Stomach smooth muscle (tissue), 2 donors: ENCODE results near the gene AQP12B.

Source experiments
- H3K27ac ChIP-seq: one replicate; pipeline ENCODE4 v1.7.0; 2013; ENCODE audit warnings: mild to moderate bottlenecking, low read length, inconsistent platforms
- H3K27me3 ChIP-seq, 2 donors: one replicate each; pipeline ENCODE4 v1.7.0; 2013; ENCODE audit warnings: low read length in 2 of 2; ENCODE audit not compliant: insufficient read depth in 2 of 2, control insufficient read depth in 1 of 2
- H3K36me3 ChIP-seq, 2 donors: one replicate each; pipeline ENCODE4 v1.7.0; 2013; ENCODE audit warnings: low read length in 2 of 2; ENCODE audit not compliant: control insufficient read depth in 2 of 2, insufficient read depth in 2 of 2
- H3K4me1 ChIP-seq: one replicate; pipeline ENCODE4 v1.7.0; 2013; ENCODE audit warnings: low read length; ENCODE audit not compliant: control insufficient read depth, insufficient read depth
- H3K4me3 ChIP-seq, 2 donors: one replicate each; pipeline ENCODE4 v1.7.0; 2013; ENCODE audit warnings: low read length in 2 of 2
- H3K9ac ChIP-seq, 2 donors: one replicate each; pipeline ENCODE4 v1.7.0; 2013; ENCODE audit warnings: low read length in 2 of 2, mild to moderate bottlenecking in 1 of 2
- H3K9me3 ChIP-seq, 2 donors: one replicate each; pipeline ENCODE4 v1.7.0; 2013; ENCODE audit warnings: low read length in 2 of 2; ENCODE audit not compliant: control insufficient read depth in 2 of 2
- donor health status: healthy.
- donor health status: Pancreatic carcinoma.

Gene AQP12B

DNA sequence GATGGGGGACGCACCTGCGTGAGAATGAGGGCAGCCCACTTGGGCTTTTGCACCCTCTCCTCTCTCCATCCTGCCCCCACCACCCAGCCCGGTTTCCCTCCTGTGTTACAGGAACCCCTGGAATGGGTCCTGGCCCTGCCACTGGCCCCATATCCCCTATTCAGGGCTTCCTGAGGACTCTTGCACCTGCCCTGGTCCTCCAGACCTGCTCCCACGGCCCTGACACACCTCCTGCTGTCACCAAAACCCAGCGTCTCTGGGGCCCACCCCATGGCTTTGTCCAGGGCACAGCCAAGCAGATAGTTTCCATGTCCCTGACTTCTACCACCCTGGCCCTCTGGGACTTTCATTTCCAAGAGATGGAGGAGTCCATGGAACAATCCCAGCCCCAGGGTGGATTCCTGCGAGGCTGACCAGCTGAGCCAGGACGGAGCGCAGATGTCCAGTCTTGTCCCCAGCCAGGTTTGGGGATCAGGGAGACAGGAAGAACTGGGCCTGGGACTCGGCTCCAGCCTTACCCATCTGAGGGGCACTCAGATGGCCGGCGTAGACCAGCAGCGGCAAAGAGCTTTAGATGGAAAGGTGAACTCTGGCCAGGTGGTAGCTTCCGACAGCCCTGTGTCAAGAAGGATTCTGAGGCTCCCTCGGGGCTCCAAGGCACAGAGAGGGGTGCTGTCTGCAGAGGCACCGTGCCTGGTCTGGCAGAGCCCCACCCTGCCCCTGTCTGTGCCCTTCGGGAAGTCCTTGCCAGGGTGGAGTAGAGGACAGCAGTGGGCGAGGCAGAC is 45.4 kb downstream of the AQP12B start:
- peaks cover 0 to 2% of the 10 kb centered on the region in 2 donors for H3K9me3 ChIP-seq
- H3K4me1 ChIP-seq: no peaks in the 10 kb centered on the region
- H3K4me3 ChIP-seq: no peak overlapping the region
- H3K36me3 ChIP-seq: no peaks in the 10 kb centered on the region
- H3K9ac ChIP-seq: no peak overlapping the region
- H3K27ac ChIP-seq: no peak overlapping the region
- peaks cover 4% of the 10 kb centered on the region in 2 donors for H3K27me3 ChIP-seq

- no peak overlapping the region for H3K4me3 ChIP-seq
- H3K9ac ChIP-seq: no peak overlapping the region
- peaks cover 4% of the 10 kb centered on the region in 2 donors for H3K27me3 ChIP-seq
- no peak overlapping the region for H3K27ac ChIP-seq
- peaks cover 0 to 2% of the 10 kb centered on the region in 2 donors for H3K9me3 ChIP-seq
- H3K4me1 ChIP-seq: no peaks in the 10 kb centered on the region
- no peaks in the 10 kb centered on the region for H3K36me3 ChIP-seq
Observed at GRCh38 chr2:240636563-240637115, 46.0 kb downstream of the AQP12B start.

DNA sequence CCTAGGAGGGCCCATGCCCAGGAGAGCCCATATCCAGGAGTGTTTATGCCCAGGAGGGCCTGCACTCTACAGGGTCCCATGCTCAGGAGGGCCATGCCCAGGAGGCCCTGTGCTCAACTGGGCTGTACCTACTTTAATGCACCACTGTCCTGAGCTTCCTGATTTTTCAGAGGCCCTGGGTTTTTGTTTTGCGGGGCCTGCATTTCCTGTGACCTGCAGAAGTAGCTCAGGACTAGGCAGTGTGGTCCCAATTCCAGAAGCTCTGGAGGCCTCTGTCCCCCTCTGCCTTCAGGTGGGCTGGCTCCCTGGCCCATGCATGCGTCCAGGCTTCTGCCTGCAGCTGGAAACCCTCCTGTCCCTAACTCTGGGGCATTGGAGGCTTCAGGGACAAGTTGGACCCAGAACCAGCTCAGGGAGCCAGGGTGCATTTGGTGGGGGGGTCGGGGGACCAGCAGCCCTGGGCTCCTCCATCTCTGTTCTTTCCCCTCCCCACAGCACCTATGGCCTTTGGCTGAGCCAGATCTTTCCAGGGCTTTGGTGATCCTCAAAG is 46.6 kb downstream of the AQP12B start:
- Histone ChIP-seq H3K9me3 (peaks cover 0 to 2% of the 10 kb centered on the region in 2 donors), H3K36me3 (no peaks in the 10 kb centered on the region), H3K27ac (no peak overlapping the region), H3K9ac (no peak overlapping the region), H3K4me3 (no peak overlapping the region), H3K27me3 (peaks cover 4% of the 10 kb centered on the region in 2 donors), H3K4me1 (no peaks in the 10 kb centered on the region)

DNA sequence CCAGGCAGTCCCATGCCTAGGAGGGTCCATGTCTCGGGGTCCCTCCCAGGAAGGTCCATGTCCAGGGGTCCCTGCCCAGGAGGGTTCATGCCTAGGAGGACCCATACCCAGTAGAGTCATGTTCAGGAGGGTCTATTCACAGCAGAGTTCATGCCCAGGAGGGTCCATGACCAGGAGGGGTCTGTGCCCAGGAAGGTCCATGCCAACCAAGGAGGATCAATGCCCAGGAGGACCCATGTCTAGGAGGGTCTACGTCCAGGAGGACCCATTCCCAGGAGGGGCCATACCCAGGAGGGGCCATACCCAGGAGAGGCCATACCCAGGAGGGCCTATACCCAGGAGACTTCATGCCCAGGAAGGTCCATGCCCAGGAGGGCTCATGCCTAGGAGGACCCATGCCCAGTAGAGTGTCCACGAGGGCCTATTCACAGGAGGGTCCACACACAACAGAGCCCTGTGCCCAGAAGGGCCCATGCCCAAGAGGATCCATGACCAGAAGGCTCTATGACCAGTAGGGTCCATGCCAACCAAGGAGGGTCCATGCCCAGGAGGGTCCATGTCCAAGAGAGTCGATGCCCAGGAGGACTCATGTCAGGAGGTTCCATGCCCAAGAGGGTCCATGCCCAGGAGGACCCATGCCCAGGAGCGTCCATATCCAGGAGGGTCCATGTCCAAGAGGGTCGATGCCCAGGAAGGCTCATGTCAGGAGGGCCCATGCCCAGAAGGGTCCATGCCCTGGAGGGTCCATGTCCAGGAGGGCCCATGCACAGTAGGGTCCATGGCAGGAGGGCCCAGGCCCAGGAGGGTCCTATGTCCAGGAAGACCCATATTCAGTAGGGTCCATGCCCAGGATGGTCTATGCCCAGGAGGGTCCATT is 47.3 kb downstream of the AQP12B start:
- H3K36me3 ChIP-seq: no peaks in the 10 kb centered on the region

DNA sequence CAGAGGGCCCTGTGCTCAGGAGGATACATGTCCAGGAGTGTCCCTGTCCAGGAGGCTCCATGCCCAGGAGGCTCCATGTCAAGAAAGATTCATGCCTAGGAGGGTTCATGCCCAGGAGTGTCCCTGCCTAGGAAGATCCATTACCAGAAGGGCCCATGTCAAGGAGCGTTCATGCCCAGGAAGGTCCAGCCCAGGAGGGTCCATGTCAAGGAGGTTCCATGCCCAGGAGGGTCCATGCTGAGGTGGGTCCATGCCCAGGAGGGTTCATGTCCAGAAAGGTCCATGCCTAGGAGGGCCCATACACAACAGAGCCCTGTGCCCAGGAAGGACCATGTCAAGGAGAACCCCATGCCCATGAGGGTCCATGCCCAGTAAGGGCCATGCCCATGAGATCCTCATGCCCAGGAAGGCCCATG is 50.4 kb downstream of the AQP12B start:
- Histone ChIP-seq H3K27me3 (peaks cover 0 to 4% of the 10 kb centered on the region in 2 donors), H3K9me3 (peaks cover 0 to 2% of the 10 kb centered on the region in 2 donors), H3K9ac (no peak overlapping the region), H3K4me1 (no peaks in the 10 kb centered on the region), H3K36me3 (no peaks in the 10 kb centered on the region), H3K27ac (no peak overlapping the region), H3K4me3 (no peak overlapping the region)

More for the DNA sequence above, 47.3 kb downstream of the AQP12B start:
- H3K27me3 ChIP-seq: peaks cover 4% of the 10 kb centered on the region in 2 donors
- no peaks in the 10 kb centered on the region for H3K4me1 ChIP-seq
- peaks cover 0 to 2% of the 10 kb centered on the region in 2 donors for H3K9me3 ChIP-seq
- H3K4me3 ChIP-seq: no peak overlapping the region
- no peak overlapping the region for H3K27ac ChIP-seq
- H3K9ac ChIP-seq: no peak overlapping the region

DNA sequence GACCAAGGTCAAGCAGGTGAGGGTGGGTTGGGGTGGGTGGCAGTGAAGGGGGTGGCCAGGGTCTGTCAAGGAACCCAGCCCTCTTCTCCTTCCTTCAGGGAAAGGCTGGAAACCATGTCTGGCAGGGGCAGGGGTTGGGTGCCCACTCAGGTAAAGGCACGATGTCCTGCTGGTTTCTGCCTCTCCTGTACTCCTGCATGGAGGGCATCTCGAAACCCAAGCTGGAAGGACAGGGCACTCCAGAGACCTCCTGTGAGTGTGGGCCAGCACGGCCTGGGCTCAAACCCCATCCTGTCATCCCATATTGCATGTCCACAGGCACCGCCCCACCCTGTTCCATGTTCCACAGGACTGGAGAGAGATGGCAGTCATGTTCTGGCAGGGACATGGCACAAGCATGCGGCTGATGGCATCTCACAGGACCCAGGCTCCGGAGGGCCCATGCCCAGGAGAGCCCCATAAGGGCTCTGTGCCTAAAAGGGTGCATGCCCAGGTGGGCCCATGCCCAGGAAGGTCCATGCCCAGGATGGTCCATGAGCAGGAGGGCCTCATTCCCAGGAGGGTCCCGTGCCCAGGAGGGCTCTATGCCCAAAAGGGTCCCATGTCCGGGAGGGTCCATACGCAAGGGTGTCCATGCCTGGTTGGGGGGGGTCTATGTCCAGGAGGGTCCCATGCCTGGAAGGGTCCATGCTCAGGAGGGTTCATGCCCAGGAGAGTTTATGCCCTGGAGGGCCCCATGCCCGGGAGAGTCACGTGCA is 51.0 kb downstream of the AQP12B start:
- Histone ChIP-seq H3K27ac (no peak overlapping the region), H3K4me1 (no peaks in the 10 kb centered on the region), H3K9me3 (peaks cover 0 to 2% of the 10 kb centered on the region in 2 donors), H3K36me3 (no peaks in the 10 kb centered on the region), H3K27me3 (peaks cover 0 to 2% of the 10 kb centered on the region in 2 donors), H3K4me3 (no peak overlapping the region), H3K9ac (no peak overlapping the region)

- Histone ChIP-seq H3K9ac (no peak overlapping the region), H3K4me3 (no peak overlapping the region), H3K27me3 (no peaks in the 10 kb centered on the region), H3K27ac (no peak overlapping the region), H3K4me1 (no peaks in the 10 kb centered on the region), H3K36me3 (no peaks in the 10 kb centered on the region), H3K9me3 (peaks cover 0 to 2% of the 10 kb centered on the region in 2 donors)
Observed at GRCh38 chr2:240630771-240631547, 51.7 kb downstream of the AQP12B start.

DNA sequence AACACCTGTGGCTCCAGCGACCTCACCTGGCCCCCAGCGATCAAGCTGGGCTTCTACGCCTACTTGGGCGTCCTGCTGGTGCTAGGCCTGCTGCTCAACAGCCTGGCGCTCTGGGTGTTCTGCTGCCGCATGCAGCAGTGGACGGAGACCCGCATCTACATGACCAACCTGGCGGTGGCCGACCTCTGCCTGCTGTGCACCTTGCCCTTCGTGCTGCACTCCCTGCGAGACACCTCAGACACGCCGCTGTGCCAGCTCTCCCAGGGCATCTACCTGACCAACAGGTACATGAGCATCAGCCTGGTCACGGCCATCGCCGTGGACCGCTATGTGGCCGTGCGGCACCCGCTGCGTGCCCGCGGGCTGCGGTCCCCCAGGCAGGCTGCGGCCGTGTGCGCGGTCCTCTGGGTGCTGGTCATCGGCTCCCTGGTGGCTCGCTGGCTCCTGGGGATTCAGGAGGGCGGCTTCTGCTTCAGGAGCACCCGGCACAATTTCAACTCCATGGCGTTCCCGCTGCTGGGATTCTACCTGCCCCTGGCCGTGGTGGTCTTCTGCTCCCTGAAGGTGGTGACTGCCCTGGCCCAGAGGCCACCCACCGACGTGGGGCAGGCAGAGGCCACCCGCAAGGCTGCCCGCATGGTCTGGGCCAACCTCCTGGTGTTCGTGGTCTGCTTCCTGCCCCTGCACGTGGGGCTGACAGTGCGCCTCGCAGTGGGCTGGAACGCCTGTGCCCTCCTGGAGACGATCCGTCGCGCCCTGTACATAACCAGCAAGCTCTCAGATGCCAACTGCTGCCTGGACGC is 52.5 kb downstream of the AQP12B start:
- Histone ChIP-seq H3K36me3 (no peaks in the 10 kb centered on the region), H3K27ac (no peak overlapping the region), H3K4me3 (no peak overlapping the region), H3K9ac (no peak overlapping the region), H3K27me3 (no peaks in the 10 kb centered on the region), H3K9me3 (peaks cover 0 to 2% of the 10 kb centered on the region in 2 donors), H3K4me1 (no peaks in the 10 kb centered on the region)

- Histone ChIP-seq H3K27me3 (no peaks in the 10 kb centered on the region), H3K9me3 (peaks cover 0 to 2% of the 10 kb centered on the region in 2 donors), H3K4me3 (no peak overlapping the region), H3K9ac (no peak overlapping the region), H3K36me3 (no peaks in the 10 kb centered on the region), H3K27ac (no peak overlapping the region), H3K4me1 (no peaks in the 10 kb centered on the region)
Observed at GRCh38 chr2:240629619-240629967, 53.1 kb downstream of the AQP12B start.
